HG03064 (cell line): Measurements from ENCODE around the gene CD44.

Experiments used
- ATAC-seq: cut with Tn5 transposase; IDR thresholded peaks from one replicate; pipeline ENCODE4 v1.9.1; 2021; ENCODE audit warnings: low read depth; ENCODE audit not compliant: unreplicated experiment

CD44 gene

DNA sequence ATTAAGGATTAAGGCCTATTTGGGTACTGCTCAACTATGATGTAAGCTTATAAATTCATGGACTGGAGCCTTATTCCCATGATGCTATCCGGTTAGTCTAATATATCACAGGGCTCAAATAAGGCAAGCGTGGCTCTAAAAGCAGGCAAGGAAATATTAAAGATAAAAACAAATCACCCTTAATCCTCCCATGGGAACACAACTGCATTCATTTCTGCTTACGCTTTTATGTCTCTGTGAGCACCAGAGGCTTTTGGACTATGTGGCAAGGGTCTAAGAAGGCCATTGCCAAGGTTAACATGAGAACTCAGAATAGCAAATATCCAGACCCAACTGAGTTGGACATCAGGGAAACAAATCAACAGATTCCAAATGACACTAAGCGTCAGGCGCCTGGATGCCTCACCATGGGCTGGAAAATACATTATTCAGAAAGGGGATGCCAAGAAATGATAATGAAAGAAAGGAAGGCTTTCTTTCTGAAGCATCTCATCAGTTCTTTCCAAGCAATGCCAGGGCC, 142.3 kb downstream of the CD44 start:
- no peak for ATAC-seq
